GM12878 (cell line): Measurements from ENCODE around the gene RANGRF. TPM values are rescaled to one million over a fixed set of nuclear protein-coding genes. Genes with fewer than 3 reads are reported as not detected.

Experiments
- ATAC-seq: fragments of 200-7000 bp; cut with Tn5 transposase; 3 replicates; pipeline ENCODE4 v1.9.1; 2020; ENCODE audit warnings: mild to moderate bottlenecking, moderate library complexity
- BruUV-seq: library from RNA; stranded (reverse); fragments of 400-500 nt; replicated peaks from 2 replicates; lab custom pipeline; 2021; lab: Mats Ljungman, UMichigan
- CTCF ChIA-PET: fragments of 300-600 bp; sonication (Branson Sonifier 250); formaldehyde crosslinking; extraction: SDS; loops from one replicate; lab custom pipeline; 2021; ENCODE audit warnings: inconsistent platforms; lab: Yijun Ruan, JAX
- POLR2A ChIA-PET: fragments of 350-600 bp; formaldehyde crosslinking; extraction: SDS; loops from one replicate; lab custom pipeline; 2021; ENCODE audit warnings: inconsistent platforms; lab: Charles Lee
- RAD21 ChIA-PET: fragments of 300-600 bp; sonication (Branson Sonifier 250); formaldehyde crosslinking; loops from one replicate; lab custom pipeline; 2023; ENCODE audit warnings: antibody characterized with exemption; ENCODE audit not compliant: unreplicated experiment; lab: Charles Lee
- SMC1A ChIA-PET: fragments of 300-600 bp; sonication (Branson Sonifier 250); formaldehyde crosslinking; loops from one replicate; lab custom pipeline; 2023; ENCODE audit not compliant: unreplicated experiment, uncharacterized antibody; lab: Charles Lee
- DNase-seq: peaks from one replicate; pipeline ENCODE4 v3.0.0-alpha.2; 2011; ENCODE audit warnings: low read depth, low spot score
- FAIRE-seq: peaks from 3 replicates; lab custom pipeline; 2011; peaks lifted over from hg19 to GRCh38; lab: Jason Lieb, UNC
- H2AFZ ChIP-seq: 2 replicates; pipeline ENCODE4 v1.6.0; 2011; ENCODE audit warnings: low read depth, low read length, control low read depth; ENCODE audit not compliant: control insufficient read depth
- H3K27ac ChIP-seq: 2 replicates; pipeline ENCODE4 v1.5.1; 2011; ENCODE audit warnings: control low read depth; ENCODE audit not compliant: control insufficient read depth, insufficient read depth
- H3K27me3 ChIP-seq, 2 experiments: replicated peaks in 1 of 2; 2 replicates each; pipeline versions ENCODE4 v1.6.0 to v1.6.1; 2011; ENCODE audit warnings: low read length in 1 of 2; ENCODE audit not compliant: control insufficient read depth in 2 of 2, insufficient read depth in 2 of 2
- H3K36me3 ChIP-seq, 2 experiments: 2 replicates each; pipeline ENCODE4 v1.5.1; 2011; ENCODE audit warnings: low read length in 1 of 2; ENCODE audit not compliant: control insufficient read depth in 2 of 2, insufficient read depth in 2 of 2
- H3K4me1 ChIP-seq: 2 replicates; pipeline ENCODE4 v1.6.1; 2011; ENCODE audit warnings: mild to moderate bottlenecking, low read length, moderate library complexity, mixed read lengths; ENCODE audit not compliant: control insufficient read depth, insufficient read depth
- H3K4me2 ChIP-seq: 2 replicates; pipeline ENCODE4 v1.6.0; 2011; ENCODE audit warnings: control low read depth; ENCODE audit not compliant: control insufficient read depth, insufficient read depth
- H3K4me3 ChIP-seq: fragments of 200-600 bp; sonication (generic); 2 replicates; pipeline ENCODE4 v1.5.1; 2016
- H3K79me2 ChIP-seq: 2 replicates; pipeline ENCODE4 v1.6.0; 2011; ENCODE audit warnings: low read length; ENCODE audit not compliant: control insufficient read depth, insufficient read depth
- H3K9ac ChIP-seq: 2 replicates; pipeline ENCODE4 v1.8.0; 2011; ENCODE audit warnings: low read length, control low read depth, mixed read lengths; ENCODE audit not compliant: control insufficient read depth, insufficient read depth
- H3K9me3 ChIP-seq: replicated peaks from 3 replicates; pipeline ENCODE4 v1.5.1; 2011; ENCODE audit warnings: mild to moderate bottlenecking, low read length; ENCODE audit not compliant: control insufficient read depth, insufficient read depth
- H4K20me1 ChIP-seq: 2 replicates; pipeline ENCODE4 v1.6.0; 2011; ENCODE audit not compliant: control insufficient read depth, insufficient read depth
- E2F4 ChIP-seq: IDR thresholded peaks from 2 replicates; pipeline ENCODE4 v1.6.1; 2012; ENCODE audit warnings: low read depth, low read length, improper control_type of control experiment
- EZH2 ChIP-seq: IDR thresholded peaks from 2 replicates; pipeline ENCODE4 v1.6.1; 2012; ENCODE audit warnings: low read depth, mild to moderate bottlenecking, control low read depth, inconsistent platforms, low read length, borderline replicate concordance; ENCODE audit not compliant: control insufficient read depth
- ZBTB33 ChIP-seq: fragments of 450-650 bp; IDR thresholded peaks from 2 replicates; pipeline ENCODE4 v1.6.1; 2017; ENCODE audit warnings: mild to moderate bottlenecking
- WGBS: methylation state at CpG from one replicate; pipeline ENCODE4 v1.1.6; 2016; ENCODE audit warnings: low lambda C conversion rate; ENCODE audit not compliant: insufficient replicate concordance, insufficient coverage; ENCODE audit errors: missing lambda C conversion rate; 5-methylcytosine and 5-hydroxymethylcytosine counted together
- in situ Hi-C: fragments of 300-500 bp; cut with MboI; formaldehyde crosslinking; loops from 9 replicates; pipeline ENCODE4 v1.14.3; 2018; ENCODE audit warnings: mixed read lengths
- intact Hi-C: fragments of 100-400 bp; cut with micrococcal nuclease; formaldehyde crosslinking; loops from one replicate; pipeline ENCODE4 v1.14.2; 2022; ENCODE audit not compliant: unreplicated experiment
- polyA plus RNA-seq, 11 experiments: library from polyadenylated mRNA; depleted of rRNA in 4 of 11; unstranded in 6 of 11; stranded (reverse) in 5 of 11; fragments of >200 nt; fragmentation: Nextera tagmentation in 4 of 11; fragmentation: Illumina TruSeq in 1 of 11; extraction: Ambion mirVana in 4 of 11; extraction: Trizol in 1 of 11; gene quantifications; 1 replicate in 1 of 11; 2 replicates in 10 of 11; pipeline versions ENCODE4 v1.2.1 to v1.2.3, GENCODE V29; 2011 to 2016; ENCODE audit warnings: inconsistent platforms in 2 of 11, missing spikeins in 2 of 11, low read depth in 1 of 11
- total RNA-seq, 4 experiments: library from RNA; depleted of rRNA in 3 of 4; stranded (reverse); fragments of >200 nt in 3 of 4; fragmentation: Illumina TruSeq in 1 of 4; extraction: Trizol in 1 of 4; gene quantifications; 2 replicates each; pipeline versions ENCODE4 v1.2.1 to v1.2.3, GENCODE V29; 2013 to 2021

The RANGRF gene
- total and polyA plus RNA-seq, 10 of the 15 experiments (the other 5 are each of a cell fraction or from before 2014, with no cell fraction given): 30.1 to 181 (median 61.4) TPM

- no peak for TF ChIP-seq E2F4
Observed at GRCh38 chr17:8257801-8258200, 30.7 kb upstream of the RANGRF start (continued).

- no peak overlapping the region for H3K4me2 ChIP-seq
- H3K27ac ChIP-seq: no peak overlapping the region
- in situ Hi-C loops: no loop called here
- no peak for TF ChIP-seq EZH2
- TF ChIP-seq, all 136 proteins: peak for 0
- no peak overlapping the region for H3K4me3 ChIP-seq
- H3K4me1 ChIP-seq: no peaks in the 10 kb centered on the region
- no peaks in the 10 kb centered on the region for H4K20me1 ChIP-seq
- POLR2A ChIA-PET: no interaction called here
- BruUV-seq: no TSS peak
- H3K27me3 ChIP-seq: no peaks in the 10 kb centered on the region
- DNase-seq (no peak), ATAC-seq (no peak), FAIRE-seq (no peak)
- CTCF ChIA-PET: no interaction called here
- RAD21 ChIA-PET: no interaction called here
- no peaks in the 10 kb centered on the region for H3K9me3 ChIP-seq
- H2AFZ ChIP-seq: no peak overlapping the region
- no peaks in the 10 kb centered on the region for H3K79me2 ChIP-seq
- 97% methylated on average over 10 of the region's 10 CpGs for WGBS
- intact Hi-C loops: no loop called here
- SMC1A ChIA-PET: no interaction called here
- no peak overlapping the region for H3K9ac ChIP-seq
- H3K36me3 ChIP-seq: peaks cover 20 to 38% of the 10 kb centered on the region in 2 experiments; a peak in 3 of 4 replicates
Observed at GRCh38 chr17:8264320-8264719, 24.1 kb upstream of the RANGRF start.

GRCh38 chr17:8264836-8265542 lies 23.5 kb upstream of the RANGRF start:
- no peaks in the 10 kb centered on the region for H3K9me3 ChIP-seq
- ChIA-PET RAD21 (no interaction called here), POLR2A (interaction anchor here (0.6 kb wide), 1 partner anchor 24 kb away, joined by 6 read pairs; no protein-coding TSS in a partner anchor), CTCF (no interaction called here), SMC1A (no interaction called here)
- no peak for DNase-seq
- H3K27ac ChIP-seq: no peak overlapping the region
- no peaks in the 10 kb centered on the region for H3K79me2 ChIP-seq
- no peak overlapping the region for H3K4me3 ChIP-seq
- no peak for FAIRE-seq
- H3K36me3 ChIP-seq: peaks cover 22 to 39% of the 10 kb centered on the region in 2 experiments; a peak in 3 of 4 replicates
- no peaks in the 10 kb centered on the region for H3K27me3 ChIP-seq
- intact Hi-C loops (no loop called here), in situ Hi-C loops (no loop called here)
- H3K9ac ChIP-seq: no peak overlapping the region
- no peak overlapping the region for H3K4me2 ChIP-seq
- 94% methylated on average over 17 of the region's 18 CpGs for WGBS
- no TSS peak for BruUV-seq
- H3K4me1 ChIP-seq: no peaks in the 10 kb centered on the region
- H4K20me1 ChIP-seq: no peaks in the 10 kb centered on the region
- no peak for ATAC-seq
- TF ChIP-seq ZBTB33: no peak
- H2AFZ ChIP-seq: no peak overlapping the region
